CD4-positive, alpha-beta T cell treated with Interleukin-6 for 4 hours (primary cell): ENCODE data around the gene MYT1.
"Not testable (repeated sequence)": the region's sequence is repeated elsewhere in the genome, so short reads cannot be mapped to it uniquely, and the experiment has no call there.

Experiments used
- DNase-seq: peaks from one replicate; pipeline ENCODE4 v3.0.0-alpha.2; 2020; ENCODE audit warnings: mixed read lengths

The MYT1 gene

DNA sequence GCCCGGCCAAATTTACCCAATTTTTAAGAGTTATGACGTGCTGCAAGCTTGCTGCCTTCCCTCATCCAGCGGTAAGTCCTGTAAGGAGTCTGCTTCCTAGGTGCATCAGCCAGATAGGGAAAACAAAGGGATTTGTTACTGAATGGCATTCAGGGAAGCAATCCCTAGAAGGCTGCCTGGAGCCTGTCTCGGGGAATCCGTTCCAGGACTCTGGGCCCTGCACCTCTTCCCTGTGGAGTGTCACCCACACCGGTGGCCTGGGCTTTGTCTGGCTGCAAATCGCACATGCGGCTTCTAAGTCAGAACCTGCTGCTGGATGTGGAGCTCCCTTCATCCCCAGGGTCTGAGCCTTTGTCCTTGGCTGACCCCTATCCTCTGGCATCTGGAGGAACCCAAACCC is 7.0 kb downstream of the MYT1 start:
- no peak for DNase-seq

DNA sequence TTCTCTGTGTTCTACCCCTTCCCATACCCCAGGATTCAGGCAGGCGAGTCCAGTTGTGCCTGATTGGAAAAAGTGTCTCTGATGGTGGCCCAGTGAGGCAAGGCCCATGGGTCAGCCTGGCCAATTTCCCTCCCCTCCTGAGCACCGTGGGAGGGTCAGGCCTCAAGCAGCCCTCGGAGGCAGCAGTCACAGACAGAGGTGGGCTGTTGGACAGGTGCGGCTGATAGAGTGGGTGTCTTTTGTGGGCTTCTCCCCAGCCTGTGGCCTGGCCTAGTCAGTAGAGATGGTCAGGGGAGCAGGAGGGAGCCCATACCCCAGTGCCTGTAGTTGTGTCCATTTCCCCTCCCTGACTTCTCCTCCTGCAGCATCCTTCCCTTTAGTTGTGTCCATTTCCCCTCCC is 8.9 kb downstream of the MYT1 start:
- DNase-seq, result no peak

DNA sequence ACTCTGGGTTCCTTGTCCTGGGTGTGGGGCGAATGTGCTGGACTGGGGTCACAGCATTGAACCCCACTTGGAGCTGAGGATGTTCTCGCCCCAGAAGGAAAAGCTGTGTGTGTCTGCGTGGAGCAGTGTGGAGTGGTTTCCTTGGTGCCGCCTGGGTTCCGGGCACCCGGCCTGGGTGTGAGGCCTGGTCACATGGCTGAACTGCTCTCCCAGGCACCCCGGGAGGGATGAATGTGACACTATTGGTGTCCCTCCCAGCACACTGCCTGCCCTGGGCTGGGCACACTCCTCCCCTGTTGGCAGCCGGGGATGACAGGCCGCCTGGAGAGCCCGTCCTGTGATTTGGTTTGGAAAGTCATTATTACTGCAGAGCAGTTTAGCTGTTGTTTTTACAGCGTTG is 12.3 kb downstream of the MYT1 start:
- DNase-seq, result no peak

GRCh38 chr20:64176971-64177370 is 12.7 kb downstream of the MYT1 start:
- DNase-seq, result no peak

DNA sequence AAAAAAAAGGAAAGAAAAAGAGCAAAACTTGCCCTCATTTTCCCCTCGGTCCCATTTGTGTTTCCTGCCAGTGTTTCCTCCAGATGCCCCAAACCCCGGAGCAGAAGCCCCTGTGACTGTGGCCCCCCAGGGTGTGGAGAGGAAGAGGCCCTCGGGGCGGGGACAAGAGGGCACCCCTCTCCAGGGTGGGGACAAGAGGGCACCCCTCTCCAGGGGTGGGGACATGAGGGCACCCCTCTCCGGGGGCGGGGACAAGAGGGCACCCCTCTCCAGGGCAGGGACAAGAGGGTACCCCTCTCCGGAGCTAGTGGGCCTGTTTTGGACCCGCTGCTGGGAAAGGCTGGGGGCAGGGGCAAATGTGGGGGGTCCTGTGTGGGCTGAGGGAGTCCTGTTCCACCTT is 13.1 kb downstream of the MYT1 start:
- no peak for DNase-seq

DNA sequence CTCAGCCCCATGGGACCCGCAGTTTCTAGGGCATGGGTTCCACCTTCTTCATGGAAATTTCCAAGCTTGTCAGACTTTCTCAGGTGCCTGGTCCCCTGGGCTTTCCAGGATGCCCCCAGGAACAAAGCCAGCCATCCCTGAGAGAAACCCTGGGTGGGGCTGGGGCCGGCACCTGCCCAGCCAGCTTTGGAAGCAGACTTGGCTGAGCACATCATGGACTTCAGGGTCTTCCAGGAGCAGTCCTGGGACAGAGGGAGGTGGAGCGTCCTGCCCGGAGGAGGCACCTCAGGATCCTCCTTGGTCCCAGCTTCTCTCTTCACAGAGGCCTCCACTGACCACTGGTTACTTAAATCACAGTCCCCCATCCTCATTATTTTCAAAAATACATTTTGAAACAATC is 13.5 kb downstream of the MYT1 start:
- no peak for DNase-seq

DNA sequence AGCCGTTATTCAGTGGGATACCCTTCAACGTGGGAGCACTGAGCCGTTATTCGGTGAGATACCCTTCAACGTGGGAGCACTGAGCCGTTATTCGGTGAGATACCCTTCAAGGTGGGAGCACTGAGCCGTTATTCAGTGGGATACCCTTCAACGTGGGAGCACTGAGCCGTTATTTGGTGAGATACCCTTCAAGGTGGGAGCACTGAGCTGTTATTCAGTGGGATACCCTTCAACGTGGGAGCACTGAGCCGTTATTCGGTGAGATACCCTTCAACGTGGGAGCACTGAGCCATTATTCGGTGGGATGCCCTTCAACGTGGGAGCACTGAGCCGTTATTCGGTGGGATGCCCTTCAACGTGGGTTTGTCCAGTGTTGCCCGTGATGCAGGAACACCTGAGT is 14.7 kb downstream of the MYT1 start:
- DNase-seq, result not testable (repeated sequence)

- DNase-seq, result no peak
Measured at GRCh38 chr20:64179805-64180204, 15.6 kb downstream of the MYT1 start.

DNA sequence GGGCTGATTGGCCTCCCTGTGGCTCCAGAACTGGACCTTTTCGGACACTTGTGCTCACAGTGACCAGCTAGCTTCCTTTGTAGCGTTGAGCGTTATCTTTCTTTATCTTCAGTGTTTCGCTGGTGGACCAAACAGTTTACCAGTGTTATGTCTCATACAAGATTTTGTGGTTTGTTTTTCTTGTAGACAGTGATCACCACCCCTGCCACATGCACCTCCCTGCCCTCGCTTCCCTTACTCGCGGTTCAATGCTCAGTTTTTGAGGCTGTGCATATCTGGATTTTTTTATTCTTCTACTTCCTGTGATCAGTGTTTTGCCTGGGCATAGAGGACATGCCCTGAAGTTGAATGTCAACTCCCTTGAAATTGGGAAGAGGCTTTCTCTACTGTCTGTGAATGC is 16.4 kb downstream of the MYT1 start:
- DNase-seq, result no peak

DNA sequence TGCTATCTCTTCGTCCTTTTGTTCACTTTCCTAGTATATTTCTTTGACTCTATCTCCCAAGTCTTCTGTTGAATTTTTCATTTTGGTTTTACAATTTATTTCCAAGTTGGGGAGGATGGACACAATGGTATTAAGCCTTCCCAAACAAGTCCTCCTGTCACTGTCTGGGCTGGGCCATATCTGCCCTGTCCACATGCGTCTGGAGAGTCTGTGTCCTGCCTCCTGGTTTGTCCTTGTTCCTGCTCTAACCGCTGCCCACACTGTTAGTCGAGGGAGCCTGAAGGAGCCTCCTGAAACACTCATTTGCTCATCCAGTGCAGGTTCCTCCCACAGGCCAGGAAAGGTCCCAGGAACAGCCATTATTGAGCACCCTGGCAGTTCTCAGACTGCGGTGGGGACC is 17.1 kb downstream of the MYT1 start:
- DNase-seq, result no peak

DNA sequence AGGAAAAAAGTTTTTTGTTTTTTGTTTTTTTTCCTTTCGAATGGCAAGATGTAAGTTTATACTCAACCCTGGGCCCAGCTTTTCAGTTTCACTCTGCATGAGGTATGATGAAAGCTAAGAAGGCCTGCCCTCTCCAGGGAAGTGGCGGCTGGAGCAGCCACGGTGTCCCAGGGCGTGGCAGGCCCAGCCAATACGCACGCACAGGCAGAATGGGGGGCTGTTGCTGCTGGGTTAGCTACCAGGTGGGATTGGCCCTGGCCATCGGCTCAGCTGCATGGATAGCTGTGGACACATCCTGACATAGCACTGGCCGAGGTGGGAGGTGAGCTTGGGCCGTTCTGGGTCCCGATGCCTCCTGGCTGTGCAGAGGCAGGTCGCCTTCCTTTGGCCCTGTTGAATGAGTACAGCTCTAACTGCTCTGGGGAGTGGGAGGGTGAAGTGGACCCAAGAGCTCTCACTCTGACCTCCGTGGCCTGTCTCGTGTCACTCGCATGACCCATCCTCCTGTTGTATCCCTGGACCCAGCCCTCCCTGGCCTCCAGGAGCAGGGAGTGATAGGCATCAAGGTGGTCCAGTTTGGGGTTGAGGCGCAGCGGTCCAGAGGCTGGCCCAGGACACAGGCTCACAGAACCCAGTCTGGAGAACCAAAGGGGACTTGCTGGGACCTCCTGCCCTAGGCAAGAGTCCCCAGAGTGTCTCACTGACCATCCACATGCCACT is 18.1 kb downstream of the MYT1 start:
- no peak for DNase-seq

- no peak for DNase-seq
Measured at GRCh38 chr20:64183313-64183712, 19.1 kb downstream of the MYT1 start.

DNA sequence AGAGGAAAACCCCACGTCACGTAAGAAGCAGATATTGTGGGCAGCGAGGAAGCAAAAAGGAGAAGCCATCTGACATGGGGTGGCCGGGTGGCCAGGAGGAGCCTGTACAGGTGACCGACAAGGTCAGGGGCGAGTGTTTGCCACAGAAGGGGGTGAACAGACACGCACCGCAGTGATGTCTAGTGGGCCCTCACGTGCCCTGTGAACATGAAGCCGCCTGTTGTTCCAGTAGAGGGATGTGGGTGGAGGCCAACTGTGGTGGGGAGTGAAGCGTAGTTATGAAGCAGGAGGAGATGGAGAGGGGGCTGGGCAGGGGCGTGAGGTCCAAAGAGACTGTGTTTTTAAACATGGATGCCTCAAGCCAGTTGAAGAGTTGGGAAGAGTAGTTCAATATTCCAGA is 20.5 kb downstream of the MYT1 start:
- DNase-seq, result no peak

DNA sequence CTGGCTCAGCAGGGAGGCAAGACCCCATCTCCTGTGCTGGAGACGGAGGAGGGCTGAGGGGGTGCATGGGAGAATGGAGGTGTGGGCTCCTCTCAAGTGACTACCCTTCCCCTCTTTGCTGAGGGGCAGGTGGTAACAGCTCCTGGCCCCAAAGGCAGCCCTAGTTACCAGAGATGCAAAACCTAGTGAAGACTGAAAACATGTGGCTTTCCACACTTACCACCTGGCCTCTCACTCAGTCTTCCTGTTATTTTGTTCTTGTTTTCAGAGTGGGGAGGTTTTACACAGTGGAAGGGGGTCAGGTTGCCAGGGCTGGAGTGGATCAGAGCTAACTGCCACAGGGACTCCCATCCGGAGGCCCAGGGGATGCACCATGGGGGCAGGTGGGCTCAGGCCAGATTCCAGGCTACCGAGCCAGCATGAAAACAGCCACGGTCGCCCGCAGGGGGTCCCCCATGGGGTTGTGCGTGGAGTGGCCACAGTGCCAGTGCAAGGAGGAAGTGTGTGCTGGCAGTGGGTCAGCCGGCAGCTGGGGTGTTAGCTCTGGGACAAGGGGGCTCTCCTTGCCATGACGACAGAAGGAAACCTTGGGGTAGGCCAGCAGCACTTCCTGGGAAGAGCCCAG is 21.1 kb downstream of the MYT1 start:
- no peak for DNase-seq

GRCh38 chr20:64186071-64186598 is 21.9 kb downstream of the MYT1 start:
- no peak for DNase-seq

GRCh38 chr20:64187213-64187612 is 23.0 kb downstream of the MYT1 start:
- not testable (repeated sequence) for DNase-seq

DNA sequence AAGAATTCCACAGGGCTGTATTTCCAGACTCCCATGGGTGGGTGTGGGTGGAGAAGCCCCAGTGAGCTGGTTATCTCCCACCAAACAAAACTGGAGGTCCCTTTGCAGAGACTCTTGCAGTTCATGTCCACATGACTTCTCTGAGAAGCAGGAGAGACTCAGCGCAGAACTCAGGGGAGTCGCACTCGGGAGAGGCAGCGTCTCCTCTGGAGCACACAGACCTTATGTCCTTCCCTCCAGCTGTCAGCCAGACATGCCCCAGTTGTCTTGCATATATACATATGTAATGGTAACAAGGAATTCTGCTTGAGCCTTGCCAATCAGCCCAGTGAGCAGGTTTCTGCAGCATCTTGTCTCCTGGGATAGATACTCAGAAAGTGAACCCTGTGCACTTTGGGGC is 23.8 kb downstream of the MYT1 start:
- DNase-seq, result no peak

- DNase-seq, result no peak
Measured at GRCh38 chr20:64188682-64189529, 24.7 kb downstream of the MYT1 start.

GRCh38 chr20:64189530-64189966 is 25.3 kb downstream of the MYT1 start:
- no peak for DNase-seq

- DNase-seq, result no peak
Measured at GRCh38 chr20:64189986-64190385, 25.7 kb downstream of the MYT1 start.

DNA sequence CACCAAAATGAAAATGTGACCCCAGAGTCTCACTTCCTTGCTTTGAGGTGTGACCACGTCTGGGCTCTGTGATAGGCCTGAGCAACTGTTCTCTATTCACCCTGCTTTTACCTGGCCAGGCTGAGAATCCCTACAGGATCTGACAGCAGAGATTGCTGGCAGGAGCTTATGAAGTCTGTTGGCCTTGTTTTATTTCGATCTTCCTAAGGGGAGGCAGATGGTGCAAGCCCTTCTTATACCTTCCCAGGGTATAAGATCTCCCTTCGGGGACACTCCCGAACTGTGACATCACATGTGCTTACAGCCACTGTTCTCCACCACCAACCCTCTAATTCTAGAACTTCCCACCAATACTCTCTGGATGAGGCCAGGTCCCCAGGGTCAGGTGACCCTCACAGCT is 26.8 kb downstream of the MYT1 start:
- DNase-seq, result no peak

GRCh38 chr20:64192406-64192805 is 28.2 kb downstream of the MYT1 start:
- DNase-seq, result no peak

GRCh38 chr20:64193058-64193457 is 28.8 kb downstream of the MYT1 start:
- DNase-seq, result no peak

GRCh38 chr20:64194269-64194668 is 30.0 kb downstream of the MYT1 start:
- DNase-seq, result no peak
